ENCODE measurements around the gene NPPB. TPM values are rescaled to one million over a fixed set of nuclear protein-coding genes. Genes with fewer than 3 reads are reported as not detected.

The NPPB gene
- total RNA-seq, 1 experiment from 2014 or later = not detected

- intact Hi-C loops (cut with micrococcal nuclease; ENCODE audit: unreplicated experiment) = no loop called here
- CTCF ChIA-PET = interaction anchor here (0.9 kb wide), 1 partner anchor 11 kb away, joined by 3 read pairs; no protein-coding TSS in a partner anchor
- Mint-ChIP-seq H3K36me3 (ENCODE audit: insufficient read depth, unreplicated experiment) (no peaks in the 10 kb centered on the region), H3K27me3 (ENCODE audit: unreplicated experiment) (peaks cover 97% of the 10 kb centered on the region), H3K9me3 (ENCODE audit: low read depth, unreplicated experiment) (no peaks in the 10 kb centered on the region), H3K4me3 (ENCODE audit: low read depth, unreplicated experiment) (no peak overlapping the region), H3K4me1 (ENCODE audit: low read depth, unreplicated experiment) (no peaks in the 10 kb centered on the region), H3K27ac (ENCODE audit: unreplicated experiment) (no peak overlapping the region)
- BruUV-seq (replicated peaks) = no TSS peak
- no peak for TF ChIP-seq CTCF (IDR thresholded peaks at IDR 0.05; ENCODE audit: unreplicated experiment)
- no peak for DNase-seq
These were observed 13.8 kb upstream of the NPPB start for GRCh38 chr1:11872545-11872944.

- CTCF ChIA-PET = no interaction called here
- TF ChIP-seq CTCF (IDR thresholded peaks at IDR 0.05; ENCODE audit: unreplicated experiment) = no peak
- no peaks in the 10 kb centered on the region for H3K36me3 Mint-ChIP-seq (ENCODE audit: insufficient read depth, unreplicated experiment)
- intact Hi-C loops (cut with micrococcal nuclease; ENCODE audit: unreplicated experiment) = no loop called here
- H3K4me3 Mint-ChIP-seq (ENCODE audit: low read depth, unreplicated experiment) = no peak overlapping the region
- DNase-seq = no peak
- BruUV-seq (replicated peaks) = no TSS peak
- H3K4me1 Mint-ChIP-seq (ENCODE audit: low read depth, unreplicated experiment) = no peaks in the 10 kb centered on the region
- H3K27me3 Mint-ChIP-seq (ENCODE audit: unreplicated experiment) = peaks cover 76% of the 10 kb centered on the region
- no peaks in the 10 kb centered on the region for H3K9me3 Mint-ChIP-seq (ENCODE audit: low read depth, unreplicated experiment)
- no peak overlapping the region for H3K27ac Mint-ChIP-seq (ENCODE audit: unreplicated experiment)
These were observed 11.0 kb upstream of the NPPB start for GRCh38 chr1:11869650-11870207.

GRCh38 chr1:11869104-11869503, 10.4 kb upstream of the NPPB start:
- Mint-ChIP-seq H3K27ac (ENCODE audit: unreplicated experiment) (no peak overlapping the region), H3K9me3 (ENCODE audit: low read depth, unreplicated experiment) (no peaks in the 10 kb centered on the region), H3K4me3 (ENCODE audit: low read depth, unreplicated experiment) (no peak overlapping the region), H3K36me3 (ENCODE audit: insufficient read depth, unreplicated experiment) (no peaks in the 10 kb centered on the region), H3K27me3 (ENCODE audit: unreplicated experiment) (peaks cover 76% of the 10 kb centered on the region), H3K4me1 (ENCODE audit: low read depth, unreplicated experiment) (no peaks in the 10 kb centered on the region)
- intact Hi-C loops (cut with micrococcal nuclease; ENCODE audit: unreplicated experiment) = no loop called here
- CTCF ChIA-PET = no interaction called here
- no peak for TF ChIP-seq CTCF (IDR thresholded peaks at IDR 0.05; ENCODE audit: unreplicated experiment)
- no peak for DNase-seq
- no TSS peak for BruUV-seq (replicated peaks)

GRCh38 chr1:11868331-11868980, 9.7 kb upstream of the NPPB start:
- intact Hi-C loops (cut with micrococcal nuclease; ENCODE audit: unreplicated experiment) = no loop called here

More at GRCh38 chr1:11868331-11868980, 9.7 kb upstream of the NPPB start:
- DNase-seq = no peak
- H3K4me3 Mint-ChIP-seq (ENCODE audit: low read depth, unreplicated experiment) = no peak overlapping the region
- no TSS peak for BruUV-seq (replicated peaks)
- H3K27ac Mint-ChIP-seq (ENCODE audit: unreplicated experiment) = no peak overlapping the region
- H3K27me3 Mint-ChIP-seq (ENCODE audit: unreplicated experiment) = peaks cover 70% of the 10 kb centered on the region
- H3K36me3 Mint-ChIP-seq (ENCODE audit: insufficient read depth, unreplicated experiment) = no peaks in the 10 kb centered on the region
- CTCF ChIA-PET = interaction anchor here (1.0 kb wide), 1 partner anchor 9 kb away, joined by 4 read pairs; no protein-coding TSS in a partner anchor
- no peaks in the 10 kb centered on the region for H3K4me1 Mint-ChIP-seq (ENCODE audit: low read depth, unreplicated experiment)
- no peaks in the 10 kb centered on the region for H3K9me3 Mint-ChIP-seq (ENCODE audit: low read depth, unreplicated experiment)
- no peak for TF ChIP-seq CTCF (IDR thresholded peaks at IDR 0.05; ENCODE audit: unreplicated experiment)

All from Calu3 (cell line).